Activated CD4-positive, CD25-positive, alpha-beta regulatory T cell treated with anti-CD3 and anti-CD28 coated beads, Interleukin-2, amount 50 U/mL, for 16 hours (primary cell): ENCODE measurements around the gene CFAP20.

Source experiments
- DNase-seq: peaks from one replicate; pipeline ENCODE4 v3.0.0-alpha.2; 2020; ENCODE audit warnings: low read depth, low spot score

The CFAP20 gene

GRCh38 chr16:58129097-58129936 is at the start of gene CFAP20:
CFAP20 (minus strand) TSS chr16:58129381; CDS start chr16:58129115, 266 bp downstream.
- DNase-seq: peak; percentile 92

GRCh38 chr16:58177353-58177710 is 48.2 kb upstream of the CFAP20 start:
- no peak for DNase-seq

GRCh38 chr16:58176608-58177352 is 47.6 kb upstream of the CFAP20 start:
- DNase-seq: no peak

GRCh38 chr16:58170223-58170622 is 41.0 kb upstream of the CFAP20 start:
- DNase-seq: no peak

- no peak for DNase-seq
These were observed 31.7 kb upstream of the CFAP20 start for GRCh38 chr16:58160855-58161254.

- DNase-seq: no peak
These were observed 29.5 kb upstream of the CFAP20 start for GRCh38 chr16:58158725-58159124.

- DNase-seq: no peak
These were observed 28.9 kb upstream of the CFAP20 start for GRCh38 chr16:58157951-58158540.

GRCh38 chr16:58157239-58157638 is 28.1 kb upstream of the CFAP20 start:
- no peak for DNase-seq

GRCh38 chr16:58155839-58156238 is 26.7 kb upstream of the CFAP20 start:
- DNase-seq: no peak

GRCh38 chr16:58154345-58154744 is 25.2 kb upstream of the CFAP20 start:
- DNase-seq: no peak

- no peak for DNase-seq
These were observed 23.2 kb upstream of the CFAP20 start for GRCh38 chr16:58152246-58152868.

- no peak for DNase-seq
These were observed 19.3 kb upstream of the CFAP20 start for GRCh38 chr16:58148526-58148925.

GRCh38 chr16:58148099-58148498 is 18.9 kb upstream of the CFAP20 start:
- DNase-seq: no peak

GRCh38 chr16:58138852-58139251 is 9.7 kb upstream of the CFAP20 start:
- no peak for DNase-seq

- no peak for DNase-seq
These were observed 8.4 kb upstream of the CFAP20 start for GRCh38 chr16:58137581-58137980.

GRCh38 chr16:58128711-58129096 is 477 bp downstream of the CFAP20 start:
- DNase-seq: no peak

- no peak for DNase-seq
These were observed 975 bp downstream of the CFAP20 start for GRCh38 chr16:58128181-58128631.

- DNase-seq: no peak
These were observed 1.5 kb downstream of the CFAP20 start for GRCh38 chr16:58127634-58128033.

- DNase-seq: peak; percentile 25
These were observed 2.1 kb downstream of the CFAP20 start for GRCh38 chr16:58127033-58127556.

- DNase-seq: no peak
These were observed 2.7 kb downstream of the CFAP20 start for GRCh38 chr16:58126451-58126961.

- DNase-seq: no peak
These were observed 3.3 kb downstream of the CFAP20 start for GRCh38 chr16:58125781-58126335.
